GM12892 (cell line): ENCODE measurements around the gene ZGPAT.

Experiments
- POLR2AphosphoS5 ChIP-seq: IDR thresholded peaks from 2 replicates; pipeline ENCODE4 v1.6.1; 2011; ENCODE audit warnings: low read depth, low read length, control low read depth
- TAF1 ChIP-seq: IDR thresholded peaks from 2 replicates; pipeline ENCODE4 v1.6.1; 2011; ENCODE audit warnings: low read depth, mild to moderate bottlenecking, control low read depth, low read length, borderline replicate concordance

DNA sequence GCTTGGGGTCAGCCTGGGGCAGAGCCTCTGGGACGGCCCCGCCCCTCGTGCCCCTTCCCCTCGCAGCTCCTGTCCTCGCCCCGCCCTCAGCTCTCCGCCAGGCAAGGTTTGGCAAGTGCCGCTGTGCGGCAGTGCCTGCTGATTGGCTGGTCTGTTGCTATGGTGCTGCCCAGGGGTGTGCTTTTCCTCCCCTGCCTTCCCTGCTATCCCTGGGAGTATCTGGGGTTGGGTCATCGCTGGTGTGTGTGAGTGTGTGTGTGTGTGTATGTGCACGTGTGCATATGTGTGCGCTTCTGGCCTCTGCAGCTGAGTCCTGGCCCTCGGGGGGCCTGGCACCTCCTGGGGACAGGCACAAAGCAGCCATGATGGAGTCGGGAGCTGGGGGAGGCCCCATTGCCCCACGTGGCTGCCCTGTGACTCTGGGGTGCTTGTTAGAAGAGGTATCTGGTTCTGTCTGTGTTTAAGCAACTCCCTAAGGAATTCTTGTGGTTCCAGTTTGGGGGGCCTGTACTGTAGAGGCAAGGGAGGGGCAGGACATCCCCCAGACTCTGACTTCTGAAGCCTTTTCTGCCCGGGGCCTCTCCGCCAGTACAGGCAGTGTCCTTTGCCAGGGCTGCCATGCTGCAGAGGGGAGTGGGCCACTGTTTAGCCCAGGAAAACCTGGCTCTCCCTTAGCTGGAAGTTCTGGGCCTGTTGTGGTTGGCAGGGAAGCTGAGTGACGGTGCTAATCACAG lies 42.8 kb upstream of the ZGPAT start:
- TF ChIP-seq POLR2AphosphoS5 (no peak), TAF1 (no peak)
